ENCODE data around the gene ITIH5. TPM values are rescaled to one million over a fixed set of nuclear protein-coding genes. Genes with fewer than 3 reads are reported as not detected.
"Not testable (repeated sequence)": the region's sequence is repeated elsewhere in the genome, so short reads cannot be mapped to it uniquely, and the experiment has no call there.

The ITIH5 gene
- 10 to 100 TPM; 33.6 to 67.0 TPM for total RNA-seq
- long read RNA-seq, donor 1, full-length matches to known transcripts, result 23 of 55 reads
- long read RNA-seq, donor 1, partial matches to known transcripts, result 17 of 55 reads
- long read RNA-seq, donor 1, other reads (novel, unspliced or antisense), result 15 of 55 reads
- long read RNA-seq, donor 2, full-length matches to known transcripts, result 20 of 42 reads
- long read RNA-seq, donor 2, partial matches to known transcripts, result 14 of 42 reads
- long read RNA-seq, donor 2, other reads (novel, unspliced or antisense), result 8 of 42 reads

- intact Hi-C loops (cut with DNase I), result no loop called here
- DNase-seq (ENCODE audit: low spot score), result no peak
Measured at GRCh38 chr10:7666253-7667023, at the start of gene ITIH5. TSS of gene ITIH5 (minus strand) at chr10:7666966. CDS start at chr10:7666892, 74 bp downstream.

GRCh38 chr10:7715515-7715914 is 48.7 kb upstream of the ITIH5 start:
- DNase-seq (ENCODE audit: low spot score), result no peak
- intact Hi-C loops (cut with DNase I), result no loop called here

- DNase-seq (ENCODE audit: low spot score); intact Hi-C loops (cut with DNase I): not testable (repeated sequence)
Measured at GRCh38 chr10:7711075-7711474, 44.3 kb upstream of the ITIH5 start.

- DNase-seq (ENCODE audit: low spot score), result no peak
- intact Hi-C loops (cut with DNase I), result no loop called here
Measured at GRCh38 chr10:7710446-7710845, 43.7 kb upstream of the ITIH5 start.

GRCh38 chr10:7708832-7709231 is 42.1 kb upstream of the ITIH5 start:
- DNase-seq (ENCODE audit: low spot score), result no peak
- intact Hi-C loops (cut with DNase I), result no loop called here

- intact Hi-C loops (cut with DNase I), result no loop called here
- no peak for DNase-seq (ENCODE audit: low spot score)
Measured at GRCh38 chr10:7707858-7708622, 41.3 kb upstream of the ITIH5 start.

GRCh38 chr10:7707102-7707501 is 40.3 kb upstream of the ITIH5 start:
- DNase-seq (ENCODE audit: low spot score), result no peak
- intact Hi-C loops (cut with DNase I), result no loop called here

GRCh38 chr10:7706534-7707073 is 39.8 kb upstream of the ITIH5 start:
- no peak for DNase-seq (ENCODE audit: low spot score)
- intact Hi-C loops (cut with DNase I), result no loop called here

GRCh38 chr10:7705341-7705740 is 38.6 kb upstream of the ITIH5 start:
- intact Hi-C loops (cut with DNase I), result no loop called here
- no peak for DNase-seq (ENCODE audit: low spot score)

- intact Hi-C loops (cut with DNase I), result no loop called here
- no peak for DNase-seq (ENCODE audit: low spot score)
Measured at GRCh38 chr10:7704071-7705016, 37.6 kb upstream of the ITIH5 start.

GRCh38 chr10:7703140-7703539 is 36.4 kb upstream of the ITIH5 start, which contains the start of gene ITIH2:
TSS of gene ITIH2 (plus strand) at chr10:7703316. CDS start at chr10:7703435, 119 bp downstream.
- DNase-seq (ENCODE audit: low spot score), result no peak
- intact Hi-C loops (cut with DNase I), result no loop called here

GRCh38 chr10:7702288-7702812 is 35.6 kb upstream of the ITIH5 start:
- intact Hi-C loops (cut with DNase I), result no loop called here
- no peak for DNase-seq (ENCODE audit: low spot score)

GRCh38 chr10:7701158-7701742 is 34.5 kb upstream of the ITIH5 start:
- intact Hi-C loops (cut with DNase I), result no loop called here
- DNase-seq (ENCODE audit: low spot score), result no peak

GRCh38 chr10:7700577-7701125 is 33.9 kb upstream of the ITIH5 start:
- no peak for DNase-seq (ENCODE audit: low spot score)
- intact Hi-C loops (cut with DNase I), result no loop called here

GRCh38 chr10:7697426-7697825 is 30.7 kb upstream of the ITIH5 start:
- DNase-seq (ENCODE audit: low spot score), result no peak
- intact Hi-C loops (cut with DNase I), result no loop called here

GRCh38 chr10:7696545-7696944 is 29.8 kb upstream of the ITIH5 start:
- intact Hi-C loops (cut with DNase I), result no loop called here
- no peak for DNase-seq (ENCODE audit: low spot score)

- not testable (repeated sequence) for DNase-seq (ENCODE audit: low spot score)
Measured at GRCh38 chr10:7693194-7693593, 26.4 kb upstream of the ITIH5 start.

GRCh38 chr10:7692368-7692767 is 25.6 kb upstream of the ITIH5 start:
- DNase-seq (ENCODE audit: low spot score); intact Hi-C loops (cut with DNase I): not testable (repeated sequence)

More at GRCh38 chr10:7693194-7693593, 26.4 kb upstream of the ITIH5 start:
- intact Hi-C loops (cut with DNase I), result not testable (repeated sequence)

Data from posterior vena cava (tissue), 2 donors.